Pancreas (tissue), 10 donors: ENCODE results near the gene SGCD. TPM values are rescaled to one million over a fixed set of nuclear protein-coding genes. Genes with fewer than 3 reads are reported as not detected.

Experiments
- ATAC-seq, 4 donors: fragments of 200-7000 bp; cut with Tn5 transposase; one replicate each; pipeline versions ENCODE4 v1.8.0 to v1.9.1; 2020; ENCODE audit warnings: mild to moderate bottlenecking in 4 of 4, moderate library complexity in 4 of 4
- DNase-seq, 6 donors: peaks; one replicate each; pipeline ENCODE4 v3.0.0-alpha.2; 2020
- FAIRE-seq: peaks from 2 replicates; lab custom pipeline; 2012; peaks lifted over from hg19 to GRCh38; lab: Jason Lieb, UNC
- H3K27ac ChIP-seq, 4 donors: fragments of 200-600 bp; sonication (generic); 1 replicate in 3 of 4; 2 replicates in 1 of 4; pipeline versions ENCODE4 v1.5.0 to v1.8.0; 2020
- H3K27me3 ChIP-seq, 4 donors: fragments of 200-600 bp; one replicate each; pipeline ENCODE4 v1.8.0; 2021
- H3K36me3 ChIP-seq, 3 donors: fragments of 200-600 bp; sonication (generic) in 1 of 3; one replicate each; pipeline versions ENCODE4 v1.5.0 to v1.8.0; 2020 to 2021
- H3K4me1 ChIP-seq, 3 donors: fragments of 200-600 bp; one replicate each; pipeline ENCODE4 v1.8.0; 2021
- H3K4me3 ChIP-seq, 4 donors: fragments of 200-600 bp; sonication (generic) in 2 of 4; one replicate each; pipeline versions ENCODE4 v1.5.0 to v1.8.0; 2020 to 2021
- H3K9me3 ChIP-seq, 4 donors: fragments of 200-600 bp; one replicate each; pipeline ENCODE4 v1.8.0; 2021
- WGBS, 2 donors: extraction: QIAGEN DNeasy Blood & Tissue Kit; methylation state at CpG; one replicate each; pipeline ENCODE4 v1.1.7; 2013; 5-methylcytosine and 5-hydroxymethylcytosine counted together
- intact Hi-C, 3 donors: fragments of 100-400 bp; cut with DNase I; formaldehyde crosslinking; loops; one replicate each; pipeline versions ENCODE4 v1.11.1 to v1.14.2; 2022
- polyA plus RNA-seq, 2 donors: library from polyadenylated mRNA; stranded (reverse); fragments of 200-250 nt; gene quantifications; one replicate each; pipeline ENCODE4 v1.2.3, GENCODE V29; 2013
- total RNA-seq, 6 donors: library from RNA; stranded (reverse); fragmentation: NEBNext Ultra II Directional in 4 of 6; extraction: Animal tissue kit (Norgen Biotek cat#: 25700) in 4 of 6; gene quantifications; one replicate each; pipeline versions ENCODE4 v1.2.1 to v1.2.4, GENCODE V29; 2021 to 2023
- TF ChIP-seq, protein P1 (sequence below), 4 donors: fragments of 200-600 bp; sonication (generic) in 3 of 4; IDR thresholded peaks; one replicate each; pipeline versions ENCODE4 v1.5.0 to v1.8.0; 2021; ENCODE audit warnings: antibody characterized with exemption in 4 of 4
- donor health status: healthy with polysubstance abuse.
- donor health status: DM: no; HTN: no; CAD: no; lungs with moderate emphysema.
- donor health status: DM: no; HTN: no; CAD: no.
- donor health status: control.
- donor health status: control.
- donor health status: Bipolar disorder and iron deficiency.
- donor health status: DM: yes; HTN: yes; CAD: no.
- donor health status: DM: no; HTN: no; CAD: no.
- donor health status: DM: no; HTN: no; CAD: no.
- donor health status: DM: yes; HTN: yes; CAD: no.

SGCD gene
- total and polyA plus RNA-seq, 8 donors = 0.11 to 1.9 (median 0.35) TPM

DNA sequence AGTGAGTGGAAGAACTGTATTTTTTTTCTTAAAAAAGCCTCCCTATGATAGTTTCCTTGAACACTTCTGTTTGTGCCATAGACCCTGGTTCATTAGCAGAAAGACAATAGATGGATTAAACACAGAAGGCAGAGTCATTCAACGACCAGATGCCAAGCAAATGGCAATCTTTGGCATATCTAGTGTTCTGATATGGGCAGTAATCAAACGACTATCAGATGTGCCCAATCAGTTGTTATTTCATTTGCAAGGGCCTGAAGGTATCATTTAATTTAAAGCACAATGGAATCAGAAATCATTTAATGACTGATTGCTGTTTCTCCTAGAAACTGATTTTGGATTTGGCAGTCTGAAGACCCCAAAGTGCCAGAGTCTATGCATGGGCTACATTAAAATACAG lies 61.3 kb downstream of the SGCD start:
- no peaks in the 10 kb centered on the region for H3K36me3 ChIP-seq
- no peaks in the 10 kb centered on the region for H3K9me3 ChIP-seq
- no peak for ATAC-seq
- no peaks in the 10 kb centered on the region for H3K27me3 ChIP-seq
- FAIRE-seq = no peak
- WGBS, 2 donors = 12 to 40% methylated on average over 2 of the region's 2 CpGs
- H3K4me3 ChIP-seq = no peak overlapping the region
- intact Hi-C loops = no loop called here
- no peaks in the 10 kb centered on the region for H3K4me1 ChIP-seq
- no peak for DNase-seq
- TF ChIP-seq, protein P1, sequence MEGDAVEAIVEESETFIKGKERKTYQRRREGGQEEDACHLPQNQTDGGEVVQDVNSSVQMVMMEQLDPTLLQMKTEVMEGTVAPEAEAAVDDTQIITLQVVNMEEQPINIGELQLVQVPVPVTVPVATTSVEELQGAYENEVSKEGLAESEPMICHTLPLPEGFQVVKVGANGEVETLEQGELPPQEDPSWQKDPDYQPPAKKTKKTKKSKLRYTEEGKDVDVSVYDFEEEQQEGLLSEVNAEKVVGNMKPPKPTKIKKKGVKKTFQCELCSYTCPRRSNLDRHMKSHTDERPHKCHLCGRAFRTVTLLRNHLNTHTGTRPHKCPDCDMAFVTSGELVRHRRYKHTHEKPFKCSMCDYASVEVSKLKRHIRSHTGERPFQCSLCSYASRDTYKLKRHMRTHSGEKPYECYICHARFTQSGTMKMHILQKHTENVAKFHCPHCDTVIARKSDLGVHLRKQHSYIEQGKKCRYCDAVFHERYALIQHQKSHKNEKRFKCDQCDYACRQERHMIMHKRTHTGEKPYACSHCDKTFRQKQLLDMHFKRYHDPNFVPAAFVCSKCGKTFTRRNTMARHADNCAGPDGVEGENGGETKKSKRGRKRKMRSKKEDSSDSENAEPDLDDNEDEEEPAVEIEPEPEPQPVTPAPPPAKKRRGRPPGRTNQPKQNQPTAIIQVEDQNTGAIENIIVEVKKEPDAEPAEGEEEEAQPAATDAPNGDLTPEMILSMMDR (IDR thresholded peaks at IDR 0.05) = no peak
- no peak overlapping the region for H3K27ac ChIP-seq

DNA sequence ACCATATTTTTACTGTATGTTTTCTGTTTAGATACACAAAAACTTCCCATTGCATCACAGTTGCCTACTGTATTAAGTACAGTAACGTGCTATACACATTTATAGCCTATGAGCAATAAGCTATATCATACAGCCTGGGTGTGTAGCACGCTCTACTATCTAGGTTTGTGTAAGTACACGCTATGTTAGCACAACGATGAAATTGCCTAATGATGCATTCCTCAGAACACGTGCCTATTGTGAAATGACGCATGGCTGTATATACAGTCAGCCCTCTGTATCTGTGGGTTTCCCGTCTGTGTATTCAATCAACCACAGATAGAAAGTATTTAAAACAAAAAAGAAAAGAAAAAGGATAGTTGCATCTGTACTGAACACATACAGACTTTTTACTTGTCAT lies 64.2 kb downstream of the SGCD start:
- intact Hi-C loops = no loop called here
- DNase-seq = no peak
- Histone ChIP-seq H3K36me3 (no peaks in the 10 kb centered on the region), H3K27me3 (no peaks in the 10 kb centered on the region), H3K4me3 (no peak overlapping the region), H3K4me1 (no peaks in the 10 kb centered on the region), H3K27ac (no peak overlapping the region), H3K9me3 (no peaks in the 10 kb centered on the region)
- 30 to 45% methylated on average over 7 of the region's 7 CpGs for WGBS, 2 donors
- TF ChIP-seq, protein P1 (IDR thresholded peaks at IDR 0.05) = no peak
- FAIRE-seq = no peak
- no peak for ATAC-seq

DNA sequence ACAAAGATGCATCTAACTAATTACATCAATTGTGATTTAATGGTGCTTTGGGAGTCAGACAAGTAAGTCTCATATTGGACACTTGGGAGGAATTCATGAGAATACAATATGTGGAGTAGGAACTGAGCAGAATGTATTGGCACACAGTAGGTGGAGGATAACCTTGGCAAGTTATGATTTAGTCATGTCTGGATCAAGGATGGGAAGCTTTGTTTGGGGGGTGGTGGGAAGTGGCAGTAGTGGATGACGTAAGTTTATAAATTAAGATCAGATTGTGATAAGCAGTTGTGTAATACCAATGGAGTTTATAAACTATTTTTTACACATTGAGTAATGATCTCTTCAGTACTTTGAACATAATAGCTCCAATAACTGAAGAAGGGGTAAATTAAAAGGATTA lies 67.0 kb downstream of the SGCD start:
- Histone ChIP-seq H3K4me3 (no peak overlapping the region), H3K36me3 (no peaks in the 10 kb centered on the region), H3K27ac (no peak overlapping the region), H3K27me3 (no peaks in the 10 kb centered on the region), H3K4me1 (no peaks in the 10 kb centered on the region), H3K9me3 (no peaks in the 10 kb centered on the region)
- intact Hi-C loops = no loop called here
- no peak for ATAC-seq
- 44 to 67% methylated on average over 1 of the region's 1 CpG for WGBS, 2 donors
- DNase-seq = no peak
- TF ChIP-seq, protein P1 (IDR thresholded peaks at IDR 0.05) = no peak
- no peak for FAIRE-seq

DNA sequence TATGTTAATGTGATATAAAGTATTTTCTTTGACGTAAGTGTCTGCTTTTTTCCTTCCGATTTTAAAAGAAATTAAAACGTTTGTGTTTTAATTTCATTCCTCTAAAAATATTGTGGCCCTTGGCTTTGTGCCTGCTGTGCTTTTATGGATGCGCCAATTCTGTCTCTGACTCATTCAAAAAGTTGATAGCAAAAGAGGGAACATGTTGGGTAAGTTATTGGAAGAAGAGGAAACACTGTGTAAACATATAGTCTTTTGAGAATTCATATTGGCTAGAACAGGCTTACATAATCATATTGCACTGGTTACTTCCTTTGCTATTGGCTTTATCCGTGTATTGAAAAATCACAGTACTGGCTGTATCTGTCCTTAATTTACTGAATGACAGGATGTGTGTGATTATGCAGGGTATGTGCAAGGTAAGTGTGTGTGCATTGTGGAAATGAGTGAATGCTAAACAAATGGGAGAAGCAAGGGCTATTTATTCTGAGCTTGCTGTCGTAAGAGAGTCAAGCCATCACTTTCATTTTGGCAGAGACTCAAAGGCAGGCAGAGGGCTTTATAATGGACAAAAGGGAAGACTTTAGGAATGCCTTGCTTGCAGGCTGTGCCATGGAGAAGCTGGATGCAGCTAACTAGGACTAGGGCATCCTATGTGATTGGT lies 67.8 kb downstream of the SGCD start:
- H3K36me3 ChIP-seq = no peaks in the 10 kb centered on the region
- FAIRE-seq (no peak), ATAC-seq (peak in 2 of 4 donors; percentile 40 to 44), DNase-seq (no peak)
- no peaks in the 10 kb centered on the region for H3K9me3 ChIP-seq
- intact Hi-C loops = no loop called here
- 53 to 63% methylated on average over 6 of the region's 6 CpGs for WGBS, 2 donors
- H3K4me3 ChIP-seq = no peak overlapping the region
- no peaks in the 10 kb centered on the region for H3K27me3 ChIP-seq
- no peaks in the 10 kb centered on the region for H3K4me1 ChIP-seq
- TF ChIP-seq, protein P1 (IDR thresholded peaks at IDR 0.05) = no peak
- no peak overlapping the region for H3K27ac ChIP-seq

DNA sequence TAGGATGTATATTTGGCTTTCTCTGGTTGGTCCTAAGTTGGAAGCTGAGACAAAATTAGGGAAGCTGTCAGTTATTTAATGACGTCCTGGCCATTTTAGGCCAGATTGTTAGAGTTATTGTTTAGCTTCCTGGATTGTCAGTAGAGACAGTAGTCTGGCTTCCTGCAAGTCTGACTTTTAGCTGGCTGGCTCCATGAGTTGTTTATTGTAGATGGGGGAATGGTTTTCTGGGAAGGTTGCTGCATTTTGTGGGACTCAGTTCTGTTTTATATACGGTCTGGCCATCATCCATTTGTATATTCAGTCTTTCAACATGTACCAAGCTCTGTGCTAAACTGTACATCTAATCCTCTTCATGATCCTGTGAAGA lies 68.3 kb downstream of the SGCD start:
- H3K9me3 ChIP-seq = no peaks in the 10 kb centered on the region
- H3K27ac ChIP-seq = no peak overlapping the region
- DNase-seq (no peak), ATAC-seq (no peak), FAIRE-seq (no peak)
- TF ChIP-seq, protein P1 (IDR thresholded peaks at IDR 0.05) = no peak
- H3K27me3 ChIP-seq = no peaks in the 10 kb centered on the region
- 32 to 33% methylated on average over 2 of the region's 2 CpGs for WGBS, 2 donors
- H3K4me3 ChIP-seq = no peak overlapping the region
- intact Hi-C loops = no loop called here
- H3K4me1 ChIP-seq = no peaks in the 10 kb centered on the region
- no peaks in the 10 kb centered on the region for H3K36me3 ChIP-seq
